HCEC 1CT (cell line): ENCODE data around the gene SH3RF3.
"Not testable (repeated sequence)": the region's sequence is repeated elsewhere in the genome, so short reads cannot be mapped to it uniquely, and the experiment has no call there.

Experiments
- DNase-seq: peaks from one replicate; pipeline ENCODE4 v3.0.0-alpha.2; 2017

Gene SH3RF3

DNA sequence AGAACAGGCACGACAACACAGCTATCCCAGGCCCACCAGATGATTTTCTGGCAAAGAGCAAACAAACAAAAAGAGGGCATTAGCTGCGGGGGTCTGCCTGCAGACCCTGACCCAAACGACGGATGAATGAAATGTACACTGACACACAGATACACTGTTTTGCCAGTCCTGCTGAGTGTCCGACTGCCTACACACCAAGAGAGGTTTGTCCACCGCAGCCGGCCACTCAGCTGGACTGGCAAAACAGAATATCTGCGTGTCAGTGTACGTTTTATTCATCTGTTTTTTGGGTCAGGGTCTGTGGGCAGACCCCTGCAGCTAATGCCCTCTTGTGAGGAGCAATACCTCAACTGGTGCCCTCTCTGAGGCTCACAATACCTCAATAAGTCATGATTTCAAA lies 10.7 kb upstream of the SH3RF3 start:
- no peak for DNase-seq

DNA sequence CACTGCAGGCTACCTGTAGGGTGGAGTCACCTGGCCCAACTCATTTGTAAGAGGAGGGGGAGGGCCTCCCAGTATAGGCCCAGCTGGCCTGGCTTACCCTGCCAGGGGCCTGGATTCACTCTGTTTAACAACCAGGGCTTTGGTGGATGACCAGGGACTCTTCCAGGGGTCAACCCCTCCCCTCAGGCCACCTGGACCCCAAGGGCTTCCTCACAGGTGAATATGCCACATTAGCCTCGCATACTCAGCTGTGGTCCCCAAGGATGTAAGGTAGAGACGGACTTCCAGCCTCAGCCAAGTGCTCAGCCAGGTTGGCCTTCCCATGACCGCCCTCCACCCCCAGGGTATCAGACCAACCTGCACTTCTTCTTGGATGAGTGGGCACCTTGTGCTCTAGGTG lies 8.8 kb upstream of the SH3RF3 start:
- DNase-seq = no peak

DNA sequence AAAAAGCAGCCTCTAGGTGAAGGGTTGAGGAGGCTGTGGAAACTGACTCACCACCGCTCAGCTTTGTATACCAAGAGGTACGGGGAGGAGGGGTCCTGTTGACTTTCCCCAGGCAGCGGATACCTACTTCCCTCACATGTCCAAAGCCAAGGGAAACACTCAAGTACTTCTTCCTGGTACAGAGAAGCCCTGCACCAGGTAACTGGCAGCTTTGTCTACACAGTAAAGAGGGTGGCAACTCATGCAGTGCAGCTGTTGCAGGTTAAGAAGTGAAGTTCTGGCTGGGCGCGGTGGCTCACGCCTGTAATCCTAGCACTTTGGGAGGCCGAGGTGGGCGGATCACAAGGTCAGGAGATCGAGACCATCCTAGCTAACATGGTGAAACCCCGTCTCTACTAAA lies 8.3 kb upstream of the SH3RF3 start:
- DNase-seq = not testable (repeated sequence)

DNA sequence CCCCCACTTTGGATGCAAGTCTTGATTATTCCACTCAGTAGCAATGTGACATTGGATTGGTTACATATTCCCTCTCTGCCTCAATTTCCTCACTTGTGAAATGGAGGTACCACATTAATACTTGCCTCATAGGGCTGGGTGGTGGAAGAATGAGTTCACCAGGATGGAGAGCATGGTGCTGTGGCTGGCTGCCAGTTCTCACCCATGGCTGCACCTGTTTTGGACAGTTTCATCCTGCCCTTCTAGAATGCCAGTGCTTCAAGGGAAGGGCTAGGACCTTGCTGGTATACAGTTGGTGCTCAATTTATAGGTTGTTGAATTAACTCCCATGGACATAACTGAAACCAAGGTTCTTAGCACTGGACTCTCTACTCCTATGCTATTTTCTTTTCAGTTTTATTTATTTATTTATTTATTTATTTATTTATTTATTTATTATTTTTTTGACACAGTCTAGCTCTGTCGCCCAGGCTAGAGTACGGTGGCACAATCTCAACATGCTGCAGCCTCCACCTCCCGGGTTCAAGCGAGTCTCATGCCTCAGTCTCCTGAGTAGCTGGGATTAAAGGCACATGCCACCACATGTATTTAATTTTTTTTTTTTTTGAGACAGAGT lies 5.3 kb upstream of the SH3RF3 start:
- DNase-seq = no peak

DNA sequence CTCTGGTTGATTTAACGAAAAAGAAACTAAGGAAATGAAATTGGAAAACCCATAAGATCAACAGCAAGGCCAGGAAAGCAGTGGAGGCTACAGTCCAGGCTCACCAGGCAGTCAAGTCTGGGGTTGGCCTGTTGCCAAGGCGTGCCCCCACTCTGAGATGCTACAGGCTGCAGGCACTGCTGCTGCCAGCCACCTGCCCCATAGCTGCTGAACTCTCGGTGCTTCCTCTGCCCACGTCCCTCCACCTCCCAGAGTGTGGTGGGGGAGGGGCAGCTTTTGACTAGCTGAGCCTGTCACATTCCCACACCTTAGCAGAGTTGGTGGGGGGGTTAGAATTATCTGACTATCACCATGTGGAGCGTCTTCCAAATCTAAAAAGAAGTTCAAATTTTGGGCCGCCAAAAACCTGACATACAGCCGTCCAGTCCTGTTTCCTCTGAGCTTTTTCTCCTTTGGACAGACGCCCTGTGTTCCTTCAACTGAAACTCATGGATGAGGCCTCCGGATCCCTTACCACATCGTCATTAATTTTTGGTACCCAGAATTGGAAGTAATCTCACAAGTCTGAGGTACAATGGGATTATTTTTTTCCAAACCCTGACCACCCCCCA lies 3.9 kb upstream of the SH3RF3 start:
- no peak for DNase-seq

DNA sequence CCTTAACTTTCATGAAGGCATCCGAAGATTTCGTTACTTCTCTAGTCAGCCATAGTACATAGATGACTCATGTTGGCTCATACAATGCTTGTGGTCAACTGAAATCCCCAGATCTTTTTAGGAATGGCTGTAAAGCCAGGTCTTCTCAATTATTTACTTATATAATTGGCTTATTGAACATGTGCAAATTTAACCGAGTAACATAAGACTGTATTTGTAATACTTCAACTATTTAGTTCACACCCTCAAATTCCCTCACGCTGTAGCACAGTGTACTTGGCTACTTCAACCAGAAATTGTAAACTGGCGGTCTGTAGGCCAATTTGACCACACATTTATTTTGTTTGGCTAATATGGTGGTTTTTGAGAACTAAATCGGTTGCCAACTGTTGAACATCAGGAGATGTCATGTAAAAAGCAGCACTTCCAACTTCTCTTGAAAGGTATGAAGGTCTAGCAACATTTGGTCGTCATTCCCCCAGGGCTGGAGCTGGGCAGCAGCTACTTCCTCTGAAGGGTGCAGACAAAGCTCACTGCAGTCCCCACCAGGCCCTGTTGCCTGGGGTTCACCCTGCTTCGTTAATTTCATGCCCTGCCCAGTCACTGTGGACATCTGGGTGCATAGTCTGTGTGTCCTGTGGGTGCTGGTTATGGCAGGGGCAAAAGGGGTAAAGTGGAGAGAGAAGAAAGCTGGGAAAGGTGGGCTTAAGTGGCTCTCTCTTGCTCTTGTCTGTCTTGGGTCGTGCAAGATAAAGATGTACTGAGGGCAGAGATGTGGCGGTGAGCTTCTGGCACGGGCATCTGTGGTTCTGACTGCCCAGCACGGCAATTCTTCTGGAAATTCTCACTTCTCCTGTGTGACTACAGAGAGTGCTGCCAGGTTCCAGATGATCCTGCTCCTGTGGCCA lies 3.2 kb upstream of the SH3RF3 start:
- peak; percentile 99 for DNase-seq

DNA sequence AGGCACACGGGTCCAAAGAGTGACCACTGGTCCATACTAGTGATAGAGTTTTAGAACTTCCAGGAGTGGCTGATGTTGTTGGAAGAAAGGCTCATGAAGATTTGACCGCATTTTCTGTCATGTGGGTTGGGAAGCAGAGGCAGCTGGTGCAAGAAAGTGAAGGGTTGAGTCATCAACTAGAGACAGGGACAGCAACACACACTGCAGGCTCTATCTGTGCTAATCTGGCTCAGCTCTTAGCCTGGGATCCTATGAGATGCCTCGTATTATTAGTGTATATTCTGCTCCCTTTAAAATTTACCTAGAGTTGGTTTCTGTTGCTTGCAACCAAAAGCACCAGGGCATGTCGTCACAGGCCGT lies 2.5 kb upstream of the SH3RF3 start:
- peak; percentile 93 for DNase-seq

DNA sequence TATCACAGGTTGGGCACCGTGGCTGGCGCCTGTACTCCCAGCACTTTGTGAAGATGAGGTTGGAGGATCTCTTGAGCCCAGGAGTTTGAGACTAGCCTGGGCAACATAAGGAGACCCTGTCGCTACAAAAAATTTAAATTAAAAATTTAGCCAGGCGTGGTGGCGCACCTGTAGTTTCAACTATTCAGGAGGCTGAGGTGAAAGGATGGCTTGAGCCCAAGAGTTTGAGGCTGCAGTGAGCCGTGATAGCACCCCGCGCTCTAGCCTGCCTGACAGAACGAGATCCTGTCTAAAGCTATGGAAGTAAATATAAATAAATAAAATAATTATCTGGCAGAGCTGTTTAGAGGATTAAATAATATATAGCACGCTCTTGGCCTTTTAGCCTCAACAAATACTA lies 1.4 kb upstream of the SH3RF3 start:
- DNase-seq = no peak

DNA sequence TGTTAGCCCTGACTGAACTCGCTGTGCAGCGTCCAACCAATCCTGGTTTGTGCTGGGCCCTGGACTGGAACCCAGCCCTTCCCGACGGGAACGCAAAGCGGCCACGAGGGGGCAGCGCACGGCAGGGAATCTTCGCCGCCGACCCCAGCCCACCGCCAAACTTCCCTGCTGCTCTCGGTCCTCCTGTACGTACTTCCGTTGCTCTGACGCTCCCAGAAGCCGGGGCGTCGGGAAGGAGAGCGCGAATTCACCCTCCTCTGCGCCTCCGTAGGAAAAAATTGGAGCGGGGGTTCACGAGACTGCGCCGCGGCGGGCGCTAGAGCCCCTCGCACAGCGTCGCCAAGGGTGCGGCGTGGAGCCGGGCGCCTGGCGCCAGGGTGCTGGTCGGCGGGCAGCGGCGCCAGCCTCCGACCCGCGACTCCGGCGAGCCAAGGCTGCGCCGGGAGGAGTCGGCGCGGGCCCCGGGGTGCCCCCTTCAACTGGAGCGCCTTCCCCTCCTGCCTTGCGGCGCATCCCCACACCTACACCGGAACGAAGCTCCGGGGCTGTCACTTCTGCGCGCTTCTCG lies 873 bp upstream of the SH3RF3 start:
- peak; percentile 91 for DNase-seq

DNA sequence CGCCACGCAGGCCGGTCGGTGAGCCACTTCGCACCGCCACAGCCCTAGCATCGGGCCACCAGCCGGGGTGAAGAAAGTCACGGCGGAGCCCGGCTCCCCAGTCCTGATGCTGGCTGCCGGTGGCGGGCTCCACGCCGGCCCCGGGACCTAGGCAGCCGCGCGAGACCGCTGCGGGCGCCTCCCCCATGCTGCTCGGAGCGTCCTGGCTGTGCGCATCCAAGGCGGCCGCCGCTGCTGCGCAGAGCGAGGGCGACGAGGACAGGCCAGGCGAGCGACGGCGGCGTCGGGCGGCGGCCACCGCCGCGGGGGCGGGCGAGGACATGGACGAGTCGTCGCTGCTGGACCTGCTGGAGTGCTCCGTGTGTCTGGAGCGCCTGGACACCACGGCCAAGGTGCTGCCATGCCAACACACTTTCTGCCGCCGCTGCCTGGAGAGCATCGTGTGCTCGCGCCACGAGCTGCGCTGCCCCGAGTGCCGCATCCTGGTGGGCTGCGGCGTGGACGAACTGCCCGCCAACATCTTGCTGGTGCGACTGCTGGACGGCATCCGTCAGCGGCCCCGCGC lies 433 bp downstream of the SH3RF3 start:
- peak; percentile 18 for DNase-seq

DNA sequence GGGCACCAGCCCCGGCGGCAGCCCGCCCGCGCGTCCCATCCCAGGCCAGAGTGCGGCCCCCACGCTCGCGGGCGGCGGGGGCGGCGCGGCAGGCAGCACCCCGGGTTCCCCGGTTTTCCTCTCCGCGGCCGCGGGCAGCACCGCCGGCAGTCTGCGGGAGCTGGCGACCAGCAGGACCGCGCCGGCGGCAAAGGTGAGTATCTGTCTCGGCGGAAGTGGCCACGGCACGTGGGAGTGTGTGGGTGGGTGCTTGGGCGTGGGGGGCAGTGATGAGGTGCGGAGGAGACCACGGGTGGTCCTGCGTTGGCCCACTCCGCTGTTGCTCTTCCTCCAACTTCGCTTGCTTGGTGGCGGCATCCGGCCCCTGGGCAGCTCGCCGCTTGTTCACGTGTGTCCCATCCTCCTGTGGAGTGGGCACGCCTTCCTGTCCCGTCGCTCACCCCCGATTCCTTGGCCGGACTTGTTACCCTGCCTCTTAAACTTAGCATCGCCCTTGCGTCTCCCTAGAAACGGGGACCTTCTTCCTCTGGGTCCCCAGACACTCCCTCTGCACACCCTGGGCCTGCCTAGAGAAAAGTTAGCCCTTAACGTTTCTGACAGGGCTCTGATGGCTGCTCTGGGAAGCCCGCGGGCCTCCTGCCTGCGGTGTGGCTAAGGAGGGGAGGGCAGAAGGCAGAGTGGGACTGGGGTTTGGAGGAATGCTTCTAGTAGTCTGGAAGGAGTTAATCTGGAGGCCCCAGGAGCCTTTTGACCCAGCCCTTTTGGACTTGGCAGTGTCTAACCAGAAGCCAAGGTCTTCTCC lies 1.1 kb downstream of the SH3RF3 start:
- DNase-seq = peak; percentile 46

DNA sequence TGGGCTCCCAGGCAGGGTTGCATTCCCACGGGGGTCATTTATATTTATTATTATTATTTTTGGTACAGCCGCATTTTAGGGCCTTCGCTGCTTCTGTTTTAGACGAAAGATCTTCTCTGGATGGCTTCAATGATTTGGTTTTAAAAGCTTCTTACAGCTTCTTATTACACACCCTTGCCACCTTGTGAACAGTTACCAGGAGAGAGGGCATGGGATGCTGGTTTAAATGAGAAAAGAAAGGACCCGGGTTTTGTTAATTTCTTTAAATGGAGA lies 1.7 kb downstream of the SH3RF3 start:
- DNase-seq = no peak

DNA sequence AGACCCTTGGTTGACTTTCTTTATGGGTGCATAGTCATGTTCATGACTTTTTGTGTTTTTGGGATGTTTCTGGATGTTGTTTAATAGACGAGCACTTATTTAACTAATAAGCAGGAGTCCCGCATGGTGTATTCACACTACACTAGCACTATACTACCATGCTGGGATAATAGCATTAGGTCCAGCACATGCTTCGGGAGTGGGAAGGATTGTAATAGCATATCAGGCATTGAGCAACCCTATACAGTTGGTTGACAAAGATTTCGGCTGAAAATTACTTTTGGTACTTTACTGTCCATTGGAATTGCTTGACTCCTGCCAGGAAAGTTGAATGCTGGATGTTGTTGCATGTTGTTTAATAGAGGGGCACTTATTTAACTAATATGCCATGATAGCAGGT lies 2.8 kb downstream of the SH3RF3 start:
- peak; percentile 6 for DNase-seq

DNA sequence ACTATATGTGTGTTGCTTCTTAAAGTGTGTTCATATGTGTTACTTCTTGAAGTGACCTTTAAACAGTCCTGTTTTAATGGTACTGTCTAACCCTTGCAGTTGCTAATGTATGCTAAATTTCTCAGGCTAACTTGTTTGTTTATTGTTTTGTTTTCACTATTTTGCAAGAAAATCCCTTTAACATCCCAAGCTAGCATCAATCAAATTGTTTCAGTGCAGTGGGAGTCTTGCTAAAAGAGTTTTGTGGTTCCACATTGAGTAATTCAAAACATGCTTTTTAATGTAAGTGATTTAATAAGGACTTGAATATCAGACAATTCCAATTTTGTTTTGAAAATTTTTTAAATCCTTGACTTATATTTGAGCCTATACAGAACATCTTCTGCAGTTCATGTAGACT lies 3.6 kb downstream of the SH3RF3 start:
- DNase-seq = no peak

DNA sequence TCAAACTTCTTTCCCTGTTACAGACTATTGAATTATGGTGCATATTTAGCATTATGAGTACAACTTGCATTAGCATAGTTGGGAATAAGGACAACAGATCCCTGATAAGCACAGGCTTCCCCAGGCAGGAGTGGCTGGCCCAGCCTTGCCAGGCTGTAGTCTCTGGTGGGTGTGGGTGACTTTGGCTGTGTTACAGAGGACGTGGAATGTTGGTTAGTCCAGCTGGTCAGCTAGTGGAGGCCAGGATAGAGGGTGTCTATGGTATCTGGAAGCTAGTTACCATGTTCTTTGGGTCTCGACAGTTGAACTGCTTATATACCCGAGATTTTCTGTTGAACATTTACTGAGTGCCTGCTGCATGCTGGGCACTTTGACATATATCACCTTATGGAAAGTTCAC lies 4.7 kb downstream of the SH3RF3 start:
- DNase-seq = no peak

DNA sequence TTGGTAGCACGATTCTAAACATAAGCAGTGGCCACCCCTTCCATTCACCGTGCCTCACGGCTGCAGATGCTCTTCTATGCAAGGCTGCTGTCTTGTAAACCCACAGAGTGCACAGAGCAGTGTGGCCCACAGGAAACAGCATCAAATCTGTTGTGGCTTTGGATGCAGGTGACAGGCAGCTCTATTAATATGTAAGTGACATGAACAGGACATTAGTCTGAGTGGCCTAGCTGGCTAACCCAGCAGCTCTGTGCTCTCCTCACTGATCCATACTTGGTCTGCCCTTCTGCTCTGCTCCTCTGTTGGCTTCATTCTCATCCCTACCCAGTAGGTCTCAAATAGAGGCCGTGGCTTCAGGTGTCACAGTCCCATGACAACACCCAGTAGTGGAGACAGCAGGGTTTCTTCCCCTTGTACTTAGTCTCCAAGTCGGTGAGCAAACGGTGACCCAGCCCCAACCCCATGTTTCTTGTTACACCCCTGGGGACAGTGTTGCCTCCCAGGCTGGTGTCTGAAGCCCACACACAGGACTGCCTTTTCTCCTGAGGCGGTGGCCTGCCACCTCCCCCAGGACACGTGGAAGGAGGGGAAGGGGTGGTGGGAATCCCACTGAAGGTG lies 5.8 kb downstream of the SH3RF3 start:
- DNase-seq = no peak

DNA sequence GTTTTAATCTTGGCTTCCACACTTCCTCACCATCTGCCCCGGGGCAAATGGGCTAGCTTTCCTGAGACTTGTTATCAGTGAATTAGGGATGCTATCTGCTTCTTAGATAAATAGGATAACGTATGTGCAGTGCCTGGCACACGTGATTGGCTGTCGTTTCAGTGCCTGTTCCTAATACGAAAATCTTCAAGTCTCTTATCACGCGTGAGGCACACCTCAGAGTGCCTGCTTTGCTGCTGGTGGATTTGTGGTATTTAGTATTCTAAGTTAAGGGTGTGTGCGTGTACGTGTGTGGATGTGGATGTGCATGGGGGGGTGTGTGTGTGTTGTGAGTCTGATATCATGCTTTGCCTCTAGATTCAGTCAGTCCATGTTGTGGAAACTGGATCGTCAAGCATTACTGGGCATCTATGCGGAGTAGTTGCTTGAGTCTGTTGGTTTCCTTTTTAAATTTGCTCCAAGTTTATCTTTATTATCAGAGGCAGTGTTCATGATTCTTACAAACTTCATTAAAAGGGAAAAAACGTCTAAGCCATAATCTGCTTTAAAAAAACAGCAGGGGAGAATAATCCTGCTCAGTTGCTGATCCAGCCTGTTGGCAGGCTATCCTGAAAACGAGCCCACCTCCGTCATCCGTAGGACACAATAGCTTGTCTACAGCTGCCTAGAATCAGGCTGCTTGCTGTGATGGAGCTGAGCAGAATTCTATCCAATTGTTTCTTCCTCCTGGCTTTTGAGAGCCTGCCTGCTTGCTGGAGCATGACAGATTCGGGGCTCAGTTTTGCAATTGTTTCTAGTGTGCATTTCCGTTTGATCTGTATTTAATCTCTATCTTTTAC lies 6.6 kb downstream of the SH3RF3 start:
- no peak for DNase-seq

DNA sequence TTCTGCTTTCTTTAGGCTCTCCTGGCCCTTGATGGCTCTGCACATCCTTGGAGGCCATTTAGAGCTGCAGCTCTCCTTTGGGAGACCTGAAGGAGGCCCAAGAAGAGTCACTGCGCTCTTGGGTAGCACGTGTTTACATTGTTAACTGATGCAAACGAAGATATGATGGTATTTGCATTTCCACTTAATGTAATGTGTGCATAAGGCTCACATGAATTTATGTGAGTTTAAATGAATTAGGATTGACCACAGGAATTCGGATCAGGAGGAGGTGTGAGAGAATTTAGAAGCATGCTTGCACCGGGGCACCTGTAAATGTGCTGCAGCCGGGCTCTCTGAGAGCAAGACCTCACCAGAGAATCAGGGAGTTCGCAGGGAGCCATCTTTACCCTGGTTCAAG lies 7.5 kb downstream of the SH3RF3 start:
- no peak for DNase-seq

DNA sequence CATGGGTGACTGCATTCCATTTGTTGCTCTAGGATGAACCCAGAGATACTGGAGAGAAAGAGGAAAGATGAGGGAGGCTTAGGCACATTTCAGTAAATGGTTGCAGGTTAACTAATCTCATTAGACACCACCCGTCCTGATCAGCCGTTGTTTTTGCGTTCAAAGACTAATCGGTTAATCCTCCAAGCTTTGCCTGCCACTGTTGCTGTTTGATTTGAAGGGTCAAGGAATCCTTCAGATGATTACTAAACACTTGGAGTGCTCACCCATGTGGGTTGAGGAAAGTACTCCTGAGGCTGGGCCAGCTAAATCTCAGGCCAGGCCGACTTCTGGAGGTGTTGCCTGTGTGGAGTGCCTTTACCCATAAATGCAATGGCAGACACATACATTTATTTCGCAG lies 8.6 kb downstream of the SH3RF3 start:
- DNase-seq = no peak

DNA sequence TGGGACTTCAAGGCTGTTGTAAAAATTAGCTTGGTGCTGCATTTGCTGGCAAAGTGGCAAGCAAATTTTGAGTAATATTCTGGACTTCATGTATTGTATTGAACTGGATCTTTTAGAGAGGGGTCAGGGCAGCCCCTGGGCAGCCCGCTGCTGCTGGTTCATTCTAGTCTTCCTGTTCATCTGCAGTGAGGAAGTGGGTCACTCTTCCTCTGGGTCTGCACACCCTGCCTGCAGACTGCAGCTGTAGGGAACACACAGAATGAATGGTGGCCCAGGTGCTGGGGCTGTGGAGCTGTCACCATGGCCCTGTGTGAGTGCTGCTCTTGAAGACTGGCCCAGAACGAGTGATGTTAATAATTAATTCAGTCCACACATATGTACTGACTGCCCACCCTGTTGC lies 9.4 kb downstream of the SH3RF3 start:
- DNase-seq = no peak

DNA sequence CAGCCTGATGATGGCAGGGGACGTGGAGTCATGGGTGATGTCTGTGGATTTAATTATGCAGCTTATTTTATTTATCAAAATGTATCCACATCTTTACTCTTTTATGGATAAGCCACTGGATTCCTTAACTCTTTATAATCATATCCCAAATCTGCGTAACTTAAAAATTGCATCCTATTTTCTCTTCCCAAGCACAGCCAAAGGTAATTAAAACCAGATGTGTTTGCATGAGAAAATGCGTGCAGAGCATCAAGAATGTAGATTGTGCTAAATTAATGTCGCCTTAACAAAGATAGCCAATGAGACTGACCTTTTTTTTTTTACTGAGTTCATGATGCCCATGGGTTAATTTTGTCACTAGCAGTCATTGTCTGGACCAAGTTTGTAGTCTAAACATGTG lies 10.0 kb downstream of the SH3RF3 start:
- DNase-seq = no peak
